Breast epithelium (tissue), 4 donors: ENCODE results near the gene CEACAM8. TPM values are rescaled to one million over a fixed set of nuclear protein-coding genes. Genes with fewer than 3 reads are reported as not detected.
"Not testable (repeated sequence)": the region's sequence is repeated elsewhere in the genome, so short reads cannot be mapped to it uniquely, and the experiment has no call there.

Source experiments
- DNase-seq, 2 donors: peaks; one replicate each; pipeline ENCODE4 v3.0.0-alpha.2; 2019; ENCODE audit warnings: low spot score in 2 of 2
- H3K27ac ChIP-seq, 2 donors: fragments of 200-600 bp; sonication (generic) in 1 of 2; one replicate each; pipeline ENCODE4 v1.5.1; 2016 to 2019; ENCODE audit warnings: mild to moderate bottlenecking in 1 of 2
- H3K27me3 ChIP-seq, 2 donors: fragments of 200-600 bp; sonication (generic) in 1 of 2; one replicate each; pipeline versions ENCODE4 v1.5.1 to v1.6.0; 2017 to 2019; ENCODE audit warnings: control low read depth in 1 of 2, mild to moderate bottlenecking in 1 of 2
- H3K36me3 ChIP-seq: fragments of 200-600 bp; one replicate; pipeline ENCODE4 v1.5.1; 2019
- H3K4me1 ChIP-seq, 2 donors: fragments of 200-600 bp; sonication (generic); one replicate each; pipeline ENCODE4 v1.5.1; 2016 to 2019; ENCODE audit warnings: control low read depth in 1 of 2
- H3K4me3 ChIP-seq, 3 donors: fragments of 200-600 bp; sonication (generic); 1 replicate in 2 of 3; 2 replicates in 1 of 3; pipeline ENCODE4 v1.5.1; 2016 to 2019; ENCODE audit warnings: mild to moderate bottlenecking in 3 of 3, moderate library complexity in 2 of 3
- H3K9me3 ChIP-seq, 2 donors: fragments of 200-600 bp; sonication (generic) in 1 of 2; one replicate each; pipeline ENCODE4 v1.5.1; 2016 to 2019; ENCODE audit warnings: control low read depth in 1 of 2
- CTCF ChIP-seq, 3 donors: fragments of 450-650 bp; IDR thresholded peaks; one replicate each; pipeline ENCODE4 v1.5.1; 2016 to 2017; ENCODE audit warnings: antibody characterized with exemption in 3 of 3, mild to moderate bottlenecking in 3 of 3, moderate library complexity in 3 of 3
- POLR2A ChIP-seq: fragments of 450-650 bp; IDR thresholded peaks from one replicate; pipeline ENCODE4 v1.6.1; 2016; ENCODE audit warnings: antibody characterized with exemption, mild to moderate bottlenecking, moderate library complexity
- POLR2AphosphoS5 ChIP-seq, 3 donors: sonication (generic); formaldehyde crosslinking; IDR thresholded peaks; one replicate each; pipeline ENCODE4 v1.6.1; 2017; ENCODE audit warnings: antibody characterized with exemption in 3 of 3
- intact Hi-C: fragments of 100-400 bp; cut with DNase I; formaldehyde crosslinking; loops from one replicate; pipeline ENCODE4 v1.15.1; 2023; ENCODE audit warnings: low total_unique reads
- total RNA-seq, 3 donors: library from RNA; depleted of rRNA; stranded (reverse); fragments of >200 nt; gene quantifications; one replicate each; pipeline ENCODE4 v1.1.0, GENCODE V29; 2016

Gene CEACAM8
- total RNA-seq, 3 donors from 2014 or later: not detected

GRCh38 chr19:42540071-42540553 lies 54.6 kb downstream of the CEACAM8 start:
- no peaks in the 10 kb centered on the region for H3K4me1 ChIP-seq

GRCh38 chr19:42538841-42539709 lies 55.6 kb downstream of the CEACAM8 start:
- intact Hi-C loops: no loop called here
- no peak for TF ChIP-seq POLR2AphosphoS5 (IDR thresholded peaks at IDR 0.05)
- TF ChIP-seq POLR2A: no peak
- no peak for TF ChIP-seq CTCF (IDR thresholded peaks at IDR 0.05)
- Histone ChIP-seq H3K27ac (peak overlapping the region in 1 of 2 donors; percentile 25), H3K4me1 (no peaks in the 10 kb centered on the region), H3K4me3 (no peak overlapping the region), H3K27me3 (no peaks in the 10 kb centered on the region), H3K9me3 (no peaks in the 10 kb centered on the region), H3K36me3 (no peaks in the 10 kb centered on the region)
- peak in 1 of 2 donors; percentile 28 for DNase-seq

More at GRCh38 chr19:42540071-42540553, 54.6 kb downstream of the CEACAM8 start:
- no peak overlapping the region for H3K27ac ChIP-seq
- H3K9me3 ChIP-seq: no peaks in the 10 kb centered on the region
- H3K36me3 ChIP-seq: no peaks in the 10 kb centered on the region
- no peak overlapping the region for H3K4me3 ChIP-seq
- H3K27me3 ChIP-seq: no peaks in the 10 kb centered on the region
- intact Hi-C loops: no loop called here
- DNase-seq: peak in 1 of 2 donors; percentile 41
- no peak for TF ChIP-seq POLR2AphosphoS5 (IDR thresholded peaks at IDR 0.05)
- TF ChIP-seq POLR2A: no peak
- no peak for TF ChIP-seq CTCF (IDR thresholded peaks at IDR 0.05)

GRCh38 chr19:42535276-42535675 lies 59.4 kb downstream of the CEACAM8 start:
- H3K9me3 ChIP-seq, H3K27ac ChIP-seq, H3K27me3 ChIP-seq, DNase-seq, intact Hi-C loops, H3K36me3 ChIP-seq, H3K4me1 ChIP-seq, H3K4me3 ChIP-seq: not testable (repeated sequence)

- Histone ChIP-seq H3K9me3 (no peaks in the 10 kb centered on the region), H3K27me3 (no peaks in the 10 kb centered on the region), H3K4me1 (no peaks in the 10 kb centered on the region), H3K36me3 (no peaks in the 10 kb centered on the region), H3K4me3 (no peak overlapping the region), H3K27ac (no peak overlapping the region)
- no peak for TF ChIP-seq POLR2A
- TF ChIP-seq POLR2AphosphoS5 (IDR thresholded peaks at IDR 0.05): no peak
- TF ChIP-seq CTCF (IDR thresholded peaks at IDR 0.05): no peak
- intact Hi-C loops: no loop called here
- no peak for DNase-seq
Measured at GRCh38 chr19:42534391-42534790, 60.3 kb downstream of the CEACAM8 start.

DNA sequence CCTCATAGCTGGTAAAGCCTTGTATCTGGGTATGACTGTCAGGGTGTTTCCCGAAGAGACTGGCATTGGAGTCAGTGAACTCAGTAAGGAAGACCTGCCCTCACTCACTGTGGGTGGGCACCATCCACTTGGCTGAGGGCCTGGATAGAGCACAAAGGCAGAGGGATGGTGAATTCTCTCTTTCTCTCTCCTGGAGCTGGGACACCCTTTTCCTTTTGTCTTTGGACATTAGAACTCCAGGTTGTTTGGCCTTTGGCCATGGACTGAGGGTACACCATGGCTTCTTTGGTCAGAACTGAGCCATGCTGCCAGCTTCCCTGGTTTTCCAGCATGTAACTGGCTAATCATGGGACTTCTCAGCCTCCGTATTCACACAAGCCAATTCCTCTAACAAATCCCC lies 61.8 kb downstream of the CEACAM8 start:
- H3K9me3 ChIP-seq: no peaks in the 10 kb centered on the region
- no peaks in the 10 kb centered on the region for H3K36me3 ChIP-seq
- no peak for DNase-seq
- intact Hi-C loops: no loop called here
- no peak overlapping the region for H3K4me3 ChIP-seq
- no peaks in the 10 kb centered on the region for H3K27me3 ChIP-seq
- no peak overlapping the region for H3K27ac ChIP-seq
- no peak for TF ChIP-seq POLR2AphosphoS5 (IDR thresholded peaks at IDR 0.05)
- TF ChIP-seq POLR2A: no peak
- no peak for TF ChIP-seq CTCF (IDR thresholded peaks at IDR 0.05)
- peaks cover 0 to 6% of the 10 kb centered on the region in 2 donors for H3K4me1 ChIP-seq
